Neutrophil (primary cell): ENCODE data around the gene PROSER3.

Experiments used
- H3K27ac ChIP-seq: fragments of 200-600 bp; sonication (generic); 2 replicates; pipeline ENCODE4 v1.5.1; 2016; ENCODE audit warnings: mild to moderate bottlenecking, moderate library complexity
- H3K27me3 ChIP-seq: fragments of 200-600 bp; sonication (generic); 2 replicates; pipeline ENCODE4 v1.6.0; 2016; ENCODE audit warnings: mild to moderate bottlenecking
- H3K36me3 ChIP-seq: fragments of 200-600 bp; sonication (generic); 2 replicates; pipeline ENCODE4 v1.5.1; 2017
- H3K4me1 ChIP-seq, 2 experiments: fragments of 200-600 bp in 1 of 2; sonication (generic) in 1 of 2; 1 replicate in 1 of 2; 2 replicates in 1 of 2; pipeline versions ENCODE4 v1.5.1 to v1.6.1; 2013 to 2016; ENCODE audit warnings: low read depth in 1 of 2, low read length in 1 of 2, mild to moderate bottlenecking in 1 of 2, moderate library complexity in 1 of 2; ENCODE audit not compliant: control insufficient read depth in 1 of 2, insufficient read depth in 1 of 2
- H3K4me3 ChIP-seq, 2 experiments: fragments of 200-600 bp in 1 of 2; sonication (generic) in 1 of 2; 1 replicate in 1 of 2; 2 replicates in 1 of 2; pipeline ENCODE4 v1.5.1; 2013 to 2016; ENCODE audit warnings: low read depth in 1 of 2, low read length in 1 of 2, mild to moderate bottlenecking in 1 of 2, moderate library complexity in 1 of 2
- H3K9me3 ChIP-seq: fragments of 200-600 bp; sonication (generic); 2 replicates; pipeline ENCODE4 v1.5.1; 2016
- TF ChIP-seq, protein P1 (sequence below): fragments of 200-600 bp; sonication (generic); IDR thresholded peaks from 2 replicates; pipeline ENCODE4 v1.5.1; 2016; ENCODE audit warnings: antibody characterized with exemption

PROSER3 gene

GRCh38 chr19:35796645-35797542 lies 38.9 kb downstream of the PROSER3 start:
- TF ChIP-seq, protein P1, sequence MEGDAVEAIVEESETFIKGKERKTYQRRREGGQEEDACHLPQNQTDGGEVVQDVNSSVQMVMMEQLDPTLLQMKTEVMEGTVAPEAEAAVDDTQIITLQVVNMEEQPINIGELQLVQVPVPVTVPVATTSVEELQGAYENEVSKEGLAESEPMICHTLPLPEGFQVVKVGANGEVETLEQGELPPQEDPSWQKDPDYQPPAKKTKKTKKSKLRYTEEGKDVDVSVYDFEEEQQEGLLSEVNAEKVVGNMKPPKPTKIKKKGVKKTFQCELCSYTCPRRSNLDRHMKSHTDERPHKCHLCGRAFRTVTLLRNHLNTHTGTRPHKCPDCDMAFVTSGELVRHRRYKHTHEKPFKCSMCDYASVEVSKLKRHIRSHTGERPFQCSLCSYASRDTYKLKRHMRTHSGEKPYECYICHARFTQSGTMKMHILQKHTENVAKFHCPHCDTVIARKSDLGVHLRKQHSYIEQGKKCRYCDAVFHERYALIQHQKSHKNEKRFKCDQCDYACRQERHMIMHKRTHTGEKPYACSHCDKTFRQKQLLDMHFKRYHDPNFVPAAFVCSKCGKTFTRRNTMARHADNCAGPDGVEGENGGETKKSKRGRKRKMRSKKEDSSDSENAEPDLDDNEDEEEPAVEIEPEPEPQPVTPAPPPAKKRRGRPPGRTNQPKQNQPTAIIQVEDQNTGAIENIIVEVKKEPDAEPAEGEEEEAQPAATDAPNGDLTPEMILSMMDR: no peak
- Histone ChIP-seq H3K27me3 (peaks cover 49% of the 10 kb centered on the region), H3K27ac (no peak overlapping the region), H3K9me3 (no peaks in the 10 kb centered on the region), H3K4me1 (peaks cover 5 to 8% of the 10 kb centered on the region in 2 experiments), H3K4me3 (no peak overlapping the region), H3K36me3 (no peaks in the 10 kb centered on the region)

DNA sequence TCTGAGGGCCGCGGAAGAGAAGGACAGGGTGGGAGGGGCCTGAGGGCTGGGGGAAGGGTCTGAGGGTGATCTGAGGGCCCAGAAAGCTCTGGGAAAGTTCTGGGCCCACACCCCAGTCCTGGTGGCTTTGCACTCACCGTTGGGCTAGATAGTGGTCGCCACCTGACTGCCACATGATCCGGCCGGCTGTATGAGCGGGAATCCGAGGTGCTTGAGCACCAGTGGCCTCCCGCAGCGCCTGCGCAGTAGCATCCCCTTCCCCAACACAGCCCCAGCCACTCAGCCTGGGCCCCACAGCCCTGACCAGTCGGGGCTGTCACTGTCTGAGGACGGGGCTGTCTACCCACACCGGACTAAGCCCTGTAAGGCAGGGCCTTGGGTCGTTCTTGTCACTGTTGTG lies 39.7 kb downstream of the PROSER3 start:
- H3K9me3 ChIP-seq: no peaks in the 10 kb centered on the region
- peaks cover 11 to 15% of the 10 kb centered on the region in 2 experiments for H3K4me1 ChIP-seq
- no peak overlapping the region for H3K27ac ChIP-seq
- peak overlapping the region in 1 of 2 experiments; percentile 20 for H3K4me3 ChIP-seq
- no peaks in the 10 kb centered on the region for H3K36me3 ChIP-seq
- TF ChIP-seq, protein P1: no peak
- H3K27me3 ChIP-seq: peaks cover 49% of the 10 kb centered on the region

DNA sequence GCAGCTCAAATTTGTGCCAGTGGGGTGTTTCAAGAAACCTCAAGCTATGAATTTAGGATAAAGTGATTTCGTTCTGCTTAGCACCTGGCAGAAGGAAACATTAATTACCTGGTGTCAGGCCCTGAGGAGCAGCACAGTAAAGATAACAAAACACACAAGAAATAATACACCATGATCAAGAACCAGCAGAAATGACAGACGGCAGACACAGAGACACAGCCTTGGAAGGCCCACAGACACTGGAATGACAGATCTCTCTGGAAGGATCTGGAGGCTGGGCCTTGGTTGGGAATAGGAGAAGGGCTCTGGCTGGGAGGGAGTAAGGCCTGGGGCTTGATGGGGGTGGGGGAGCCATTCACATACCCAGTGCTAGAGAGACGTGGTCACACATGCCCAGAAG lies 43.9 kb downstream of the PROSER3 start:
- Histone ChIP-seq H3K27ac (no peak overlapping the region), H3K27me3 (peaks cover 26% of the 10 kb centered on the region), H3K4me1 (peaks cover 35 to 47% of the 10 kb centered on the region in 2 experiments), H3K36me3 (no peaks in the 10 kb centered on the region), H3K9me3 (no peaks in the 10 kb centered on the region), H3K4me3 (no peak overlapping the region)
- TF ChIP-seq, protein P1: no peak

- H3K27ac ChIP-seq: no peak overlapping the region
- TF ChIP-seq, protein P1: no peak
- no peak overlapping the region for H3K4me3 ChIP-seq
- no peaks in the 10 kb centered on the region for H3K36me3 ChIP-seq
- H3K27me3 ChIP-seq: no peaks in the 10 kb centered on the region
- H3K9me3 ChIP-seq: no peaks in the 10 kb centered on the region
- peaks cover 48 to 55% of the 10 kb centered on the region in 2 experiments for H3K4me1 ChIP-seq
Observed at GRCh38 chr19:35805526-35806102, 47.6 kb downstream of the PROSER3 start.

DNA sequence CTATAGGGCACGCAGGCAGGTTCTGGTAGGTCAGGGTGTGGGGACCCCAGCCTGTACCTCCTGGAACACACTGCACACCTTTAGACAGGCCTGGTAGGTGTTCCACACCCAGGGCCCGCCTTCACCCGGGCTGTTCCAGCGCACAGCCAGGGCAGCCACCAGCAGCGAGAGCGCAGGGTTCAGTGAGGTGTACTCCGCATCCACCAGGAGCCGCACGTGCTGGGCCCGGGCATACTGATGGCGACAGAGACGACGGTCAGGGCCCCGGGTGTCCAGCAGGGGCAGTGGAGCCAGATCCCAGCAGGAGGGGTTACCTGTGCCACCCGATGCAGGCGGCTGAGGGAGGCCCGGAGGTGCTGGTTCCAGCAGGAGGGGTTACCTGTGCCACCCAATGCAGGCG lies 48.6 kb downstream of the PROSER3 start:
- TF ChIP-seq, protein P1: no peak
- H3K27ac ChIP-seq: no peak overlapping the region
- no peaks in the 10 kb centered on the region for H3K36me3 ChIP-seq

More for the DNA sequence above, 48.6 kb downstream of the PROSER3 start:
- H3K9me3 ChIP-seq: no peaks in the 10 kb centered on the region
- no peaks in the 10 kb centered on the region for H3K27me3 ChIP-seq
- no peak overlapping the region for H3K4me3 ChIP-seq
- H3K4me1 ChIP-seq: peaks cover 48 to 55% of the 10 kb centered on the region in 2 experiments
